Fibroblast of villous mesenchyme (primary cell): Measurements from ENCODE around the gene ARID4B. TPM values are rescaled to one million over a fixed set of nuclear protein-coding genes. Genes with fewer than 3 reads are reported as not detected.

Experiments used
- DNase-seq: peaks from one replicate; pipeline ENCODE4 v3.0.0-alpha.2; 2010; ENCODE audit warnings: low read depth
- H3K4me3 ChIP-seq: 2 replicates; pipeline ENCODE4 v1.5.1; 2011; ENCODE audit warnings: low read depth, mild to moderate bottlenecking, low read length
- CTCF ChIP-seq: IDR thresholded peaks from 2 replicates; pipeline ENCODE4 v1.5.1; 2012; ENCODE audit warnings: low read depth, mild to moderate bottlenecking, low read length; ENCODE audit not compliant: insufficient read depth
- total RNA-seq: library from RNA; depleted of rRNA; stranded (reverse); fragments of >200 nt; gene quantifications from 2 replicates; pipeline ENCODE4 v1.2.3, GENCODE V29; 2012

The ARID4B gene
- total RNA-seq, 1 donor = 40.2 TPM

GRCh38 chr1:235342039-235342438 is 14.1 kb upstream of the ARID4B start:
- no peak for DNase-seq
- H3K4me3 ChIP-seq = no peak overlapping the region
- no peak for TF ChIP-seq CTCF

DNA sequence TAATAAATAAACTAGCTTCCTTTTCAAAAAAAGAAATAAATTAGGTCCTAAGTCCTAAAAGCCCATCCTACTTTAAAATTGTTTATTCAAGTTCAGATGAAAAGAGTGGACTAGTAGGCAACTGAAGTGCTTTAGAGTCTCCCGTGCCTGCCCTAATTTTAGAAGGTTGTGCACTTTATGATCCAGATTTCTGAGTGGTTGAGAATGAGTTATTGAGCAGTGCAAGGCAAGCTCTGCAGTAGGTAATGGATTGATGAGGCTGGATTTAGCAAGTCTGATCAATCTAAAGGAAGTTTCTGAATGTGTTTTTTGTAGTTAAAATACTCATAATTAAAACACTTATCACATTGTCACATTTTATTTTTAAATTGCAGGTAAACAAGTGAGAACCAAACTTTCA is 13.4 kb upstream of the ARID4B start:
- DNase-seq = no peak
- H3K4me3 ChIP-seq = no peak overlapping the region
- TF ChIP-seq CTCF = no peak

DNA sequence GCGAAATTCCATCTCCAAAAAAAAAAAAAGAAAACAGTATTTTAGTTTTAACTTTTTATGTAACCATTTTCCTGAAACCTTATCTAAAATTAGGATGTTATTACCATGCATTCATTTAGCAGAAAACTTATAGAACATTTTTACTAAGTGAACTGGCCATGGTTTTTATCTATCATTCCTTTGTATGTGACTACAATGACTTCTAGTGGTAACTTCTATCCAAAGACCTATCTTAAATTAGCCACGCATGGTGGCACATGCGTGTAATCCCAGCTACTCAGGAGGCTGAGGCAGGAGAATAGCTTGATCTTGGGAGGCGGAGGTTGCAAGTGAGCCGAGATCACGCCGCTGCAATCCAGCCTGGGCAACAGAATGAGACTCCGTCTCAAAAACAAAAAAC is 11.8 kb upstream of the ARID4B start:
- H3K4me3 ChIP-seq = no peak overlapping the region
- no peak for DNase-seq
- no peak for TF ChIP-seq CTCF

- DNase-seq = peak; percentile 67
- TF ChIP-seq CTCF = no peak
These were observed 8.9 kb upstream of the ARID4B start for GRCh38 chr1:235336903-235337302.

DNA sequence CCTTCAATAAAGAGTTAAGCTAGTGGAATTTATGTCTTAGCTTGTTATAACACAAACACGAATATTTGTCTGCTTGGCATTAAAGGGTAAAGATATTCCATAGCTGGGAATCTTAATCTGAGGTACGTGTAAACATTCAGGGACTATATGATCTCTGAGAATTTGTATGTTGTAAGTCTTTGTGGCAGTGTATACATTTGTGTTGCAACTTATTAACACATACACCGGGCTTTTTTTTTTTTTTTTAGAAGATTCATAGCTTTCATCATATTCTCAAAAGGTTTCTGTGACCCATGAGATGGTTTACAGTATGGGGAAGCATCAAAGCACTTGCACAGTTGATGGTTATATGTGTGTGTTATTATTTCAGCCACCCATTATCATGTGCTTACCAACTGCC is 3.4 kb upstream of the ARID4B start:
- peak; percentile 77 for DNase-seq
- no peak for TF ChIP-seq CTCF
- H3K4me3 ChIP-seq = peak overlapping the region; percentile 85

More at GRCh38 chr1:235336903-235337302, 8.9 kb upstream of the ARID4B start:
- H3K4me3 ChIP-seq = no peak overlapping the region

DNA sequence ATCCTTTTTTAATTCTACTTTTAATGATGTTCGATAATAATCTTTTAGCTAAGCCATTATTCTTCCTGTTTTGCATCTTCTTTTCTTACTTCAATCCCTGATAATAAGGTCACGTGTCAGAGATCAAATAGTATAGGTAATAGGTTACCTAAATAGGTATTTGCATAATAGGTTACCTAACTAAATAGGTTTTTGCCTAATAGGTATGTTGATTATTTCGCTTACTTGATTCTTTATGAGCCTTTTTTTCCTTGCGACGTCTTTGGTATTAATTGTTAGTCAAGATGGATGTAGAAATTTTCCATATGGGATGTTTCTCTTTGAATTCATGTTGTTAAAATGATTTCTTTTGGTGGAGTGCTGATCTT is 2.9 kb upstream of the ARID4B start:
- H3K4me3 ChIP-seq = peak overlapping the region; percentile 85
- TF ChIP-seq CTCF = no peak
- no peak for DNase-seq

- peak; percentile 66 for DNase-seq
- H3K4me3 ChIP-seq = peak overlapping the region; percentile 85
- TF ChIP-seq CTCF = no peak
These were observed 1.3 kb upstream of the ARID4B start for GRCh38 chr1:235329139-235329902.
